ENCODE data around the gene CENPQ. TPM values are rescaled to one million over a fixed set of nuclear protein-coding genes. Genes with fewer than 3 reads are reported as not detected.

The CENPQ gene
- total and polyA plus RNA-seq, 2 of the 13 experiments (the other 11 are each of a cell fraction or from before 2014, with no cell fraction given): 9.1 to 20.1 TPM

DNA sequence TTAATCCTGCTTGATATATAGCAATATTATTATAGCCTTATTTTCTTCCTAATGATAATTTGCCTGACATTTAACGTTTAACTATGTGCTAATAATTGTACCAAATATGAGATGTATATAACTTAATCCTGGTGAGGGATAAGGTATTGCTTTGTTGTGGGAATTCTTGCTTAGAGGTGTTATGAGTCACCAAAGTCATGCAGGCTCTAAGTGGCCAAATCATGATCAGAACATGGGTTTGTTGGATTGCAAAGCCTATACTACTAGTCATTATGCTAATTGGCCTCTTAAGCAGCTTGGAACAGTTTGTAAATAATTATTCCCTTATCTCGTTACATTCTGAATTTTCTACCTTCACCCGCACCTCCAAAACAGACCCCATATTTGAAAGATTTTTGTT, 65.4 kb downstream of the CENPQ start:
- no peaks in the 10 kb centered on the region for H3K79me2 ChIP-seq (ENCODE audit: insufficient read depth, low read length)
- no peaks in the 10 kb centered on the region for H3K9me3 ChIP-seq (ENCODE audit: low read length)
- no peak for FAIRE-seq
- no TSS peak for BruUV-seq (replicated peaks)
- H3K9ac ChIP-seq (ENCODE audit: insufficient read depth, low read depth, low read length): no peak overlapping the region
- no peak overlapping the region for H3K27ac ChIP-seq (ENCODE audit: extremely low read length, insufficient read depth, low read length)
- POLR2A ChIA-PET: no interaction called here
- H2AFZ ChIP-seq (ENCODE audit: low read length): no peak overlapping the region
- H3K4me2 ChIP-seq (ENCODE audit: low read depth, low read length): no peak overlapping the region
- no peak for ATAC-seq
- WGBS (ENCODE audit: low lambda C conversion rate): 57% methylated on average over 3 of the region's 3 CpGs
- intact Hi-C loops (cut with micrococcal nuclease; ENCODE audit: unreplicated experiment): no loop called here
- H4K20me1 ChIP-seq (ENCODE audit: insufficient read depth, low read length): no peaks in the 10 kb centered on the region
- CTCF ChIA-PET (ENCODE audit: low intra/inter-chr PET ratio, low total read pairs): no interaction called here
- in situ Hi-C loops (cut with HindIII; ENCODE audit: extremely low pct_ligation_motif_present, low pct_unique_long_range_greater_than_20kb): loop anchor here (5.0 kb wide), 1 partner anchor 79 kb away; no protein-coding TSS in a partner anchor
- no peak overlapping the region for H3K4me3 ChIP-seq (replicated peaks in 1 of 3; ENCODE audit: insufficient read depth in 1 of 3, low read depth in 2 of 3, low read length in 3 of 3)
- H3K27me3 ChIP-seq (ENCODE audit: control insufficient read depth in 1 of 2, insufficient read depth in 2 of 2, low read length in 2 of 2): no peaks in the 10 kb centered on the region
- H3K36me3 ChIP-seq (replicated peaks in 1 of 2; ENCODE audit: control insufficient read depth in 1 of 2, insufficient read depth in 2 of 2, low read length in 2 of 2): no peaks in the 10 kb centered on the region
- no peak for DNase-seq (ENCODE audit: low spot score)
- peaks cover 50% of the 10 kb centered on the region for H3K4me1 ChIP-seq (ENCODE audit: insufficient read depth, low read length)
- TF ChIP-seq ZNF136 (CRISPR knock-in tag; IDR thresholded peaks at IDR 0.05; ENCODE audit: low read depth): no peak
- TF ChIP-seq ZNF747 (CRISPR knock-in tag; IDR thresholded peaks at IDR 0.05; ENCODE audit: borderline replicate concordance): no peak
- no peak for TF ChIP-seq EP300 (IDR thresholded peaks at IDR 0.05; ENCODE audit: low read depth in 2 of 2, low read length in 2 of 2)
- no peak for TF ChIP-seq EP300 (CRISPR knock-in tag; IDR thresholded peaks at IDR 0.05; ENCODE audit: borderline replicate concordance)
- no peak for TF ChIP-seq MLLT10 (CRISPR knock-in tag; IDR thresholded peaks at IDR 0.05)
- TF ChIP-seq, protein P1, sequence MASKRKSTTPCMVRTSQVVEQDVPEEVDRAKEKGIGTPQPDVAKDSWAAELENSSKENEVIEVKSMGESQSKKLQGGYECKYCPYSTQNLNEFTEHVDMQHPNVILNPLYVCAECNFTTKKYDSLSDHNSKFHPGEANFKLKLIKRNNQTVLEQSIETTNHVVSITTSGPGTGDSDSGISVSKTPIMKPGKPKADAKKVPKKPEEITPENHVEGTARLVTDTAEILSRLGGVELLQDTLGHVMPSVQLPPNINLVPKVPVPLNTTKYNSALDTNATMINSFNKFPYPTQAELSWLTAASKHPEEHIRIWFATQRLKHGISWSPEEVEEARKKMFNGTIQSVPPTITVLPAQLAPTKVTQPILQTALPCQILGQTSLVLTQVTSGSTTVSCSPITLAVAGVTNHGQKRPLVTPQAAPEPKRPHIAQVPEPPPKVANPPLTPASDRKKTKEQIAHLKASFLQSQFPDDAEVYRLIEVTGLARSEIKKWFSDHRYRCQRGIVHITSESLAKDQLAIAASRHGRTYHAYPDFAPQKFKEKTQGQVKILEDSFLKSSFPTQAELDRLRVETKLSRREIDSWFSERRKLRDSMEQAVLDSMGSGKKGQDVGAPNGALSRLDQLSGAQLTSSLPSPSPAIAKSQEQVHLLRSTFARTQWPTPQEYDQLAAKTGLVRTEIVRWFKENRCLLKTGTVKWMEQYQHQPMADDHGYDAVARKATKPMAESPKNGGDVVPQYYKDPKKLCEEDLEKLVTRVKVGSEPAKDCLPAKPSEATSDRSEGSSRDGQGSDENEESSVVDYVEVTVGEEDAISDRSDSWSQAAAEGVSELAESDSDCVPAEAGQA (IDR thresholded peaks at IDR 0.05; ENCODE audit: low read depth): no peak
- TF ChIP-seq, protein P1 (CRISPR knock-in tag; IDR thresholded peaks at IDR 0.05; ENCODE audit: borderline replicate concordance): no peak
